GM18907 (cell line): Measurements from ENCODE around the gene PPP1R13B.
"Not testable (repeated sequence)": the region's sequence is repeated elsewhere in the genome, so short reads cannot be mapped to it uniquely, and the experiment has no call there.

Experiments used
- ATAC-seq: cut with Tn5 transposase; IDR thresholded peaks from one replicate; pipeline ENCODE4 v1.9.1; 2021; ENCODE audit warnings: mild to moderate bottlenecking, moderate library complexity; ENCODE audit not compliant: unreplicated experiment

Gene PPP1R13B

GRCh38 chr14:103803661-103804060, 43.7 kb downstream of the PPP1R13B start:
- ATAC-seq, result no peak

- ATAC-seq, result no peak
These were observed 45.0 kb downstream of the PPP1R13B start for GRCh38 chr14:103802356-103802755.

- no peak for ATAC-seq
These were observed 45.9 kb downstream of the PPP1R13B start for GRCh38 chr14:103801459-103801858.

- not testable (repeated sequence) for ATAC-seq
These were observed 54.2 kb downstream of the PPP1R13B start for GRCh38 chr14:103793192-103793591.

GRCh38 chr14:103788086-103788485, 59.3 kb downstream of the PPP1R13B start:
- ATAC-seq, result no peak

GRCh38 chr14:103782376-103782775, 65.0 kb downstream of the PPP1R13B start:
- no peak for ATAC-seq

GRCh38 chr14:103776319-103776718, 71.1 kb downstream of the PPP1R13B start:
- not testable (repeated sequence) for ATAC-seq

- ATAC-seq, result no peak
These were observed 71.9 kb downstream of the PPP1R13B start for GRCh38 chr14:103775506-103775905.

GRCh38 chr14:103773521-103773920, 73.9 kb downstream of the PPP1R13B start:
- ATAC-seq, result no peak

- ATAC-seq, result no peak
These were observed 75.2 kb downstream of the PPP1R13B start for GRCh38 chr14:103772078-103772712.

GRCh38 chr14:103770902-103771301, 76.5 kb downstream of the PPP1R13B start:
- ATAC-seq, result no peak

- no peak for ATAC-seq
These were observed 76.9 kb downstream of the PPP1R13B start for GRCh38 chr14:103770500-103770899.

- ATAC-seq, result no peak
These were observed 80.0 kb downstream of the PPP1R13B start for GRCh38 chr14:103767336-103767894.

- ATAC-seq, result no peak
These were observed 81.8 kb downstream of the PPP1R13B start for GRCh38 chr14:103765526-103765925.

- ATAC-seq, result peak; percentile 86
These were observed 83.5 kb downstream of the PPP1R13B start for GRCh38 chr14:103763730-103764488.

GRCh38 chr14:103762541-103762940, 84.8 kb downstream of the PPP1R13B start:
- no peak for ATAC-seq

GRCh38 chr14:103762036-103762435, 85.3 kb downstream of the PPP1R13B start:
- no peak for ATAC-seq

- no peak for ATAC-seq
These were observed 89.2 kb downstream of the PPP1R13B start for GRCh38 chr14:103758059-103758776.

- ATAC-seq, result no peak
These were observed 92.3 kb downstream of the PPP1R13B start for GRCh38 chr14:103755060-103755459.

- ATAC-seq, result no peak
These were observed 93.6 kb downstream of the PPP1R13B start for GRCh38 chr14:103753774-103754173.

- ATAC-seq, result no peak
These were observed 97.5 kb downstream of the PPP1R13B start for GRCh38 chr14:103749860-103750259.
